GM10248 (cell line): Measurements from ENCODE around the gene WT1.
"Not testable (repeated sequence)": the region's sequence is repeated elsewhere in the genome, so short reads cannot be mapped to it uniquely, and the experiment has no call there.

Source experiments
- CTCF ChIA-PET: fragments of 300-600 bp; sonication (Branson Sonifier 250); formaldehyde crosslinking; extraction: SDS; loops from one replicate; lab custom pipeline; 2021; ENCODE audit warnings: antibody characterized with exemption; lab: Yijun Ruan, JAX
- POLR2A ChIA-PET: fragments of 350-650 bp; sonication (Branson Sonifier 250); formaldehyde crosslinking; extraction: SDS; loops from one replicate; lab custom pipeline; 2020; ENCODE audit warnings: antibody characterized with exemption; lab: Yijun Ruan, JAX
- DNase-seq: peaks from one replicate; pipeline ENCODE4 v3.0.0; 2012; ENCODE audit errors: extremely low spot score
- CTCF ChIP-seq: IDR thresholded peaks from 2 replicates; pipeline ENCODE4 v1.5.1; 2012; ENCODE audit warnings: mild to moderate bottlenecking, low read depth; ENCODE audit errors: extremely low read depth, missing control alignments, control extremely low read depth

Gene WT1

GRCh38 chr11:32435511-32435941 is at the start of gene WT1:
TSS of gene WT1 (minus strand) at chr11:32435539.
- TF ChIP-seq CTCF, result no peak
- POLR2A ChIA-PET, result no interaction called here

DNA sequence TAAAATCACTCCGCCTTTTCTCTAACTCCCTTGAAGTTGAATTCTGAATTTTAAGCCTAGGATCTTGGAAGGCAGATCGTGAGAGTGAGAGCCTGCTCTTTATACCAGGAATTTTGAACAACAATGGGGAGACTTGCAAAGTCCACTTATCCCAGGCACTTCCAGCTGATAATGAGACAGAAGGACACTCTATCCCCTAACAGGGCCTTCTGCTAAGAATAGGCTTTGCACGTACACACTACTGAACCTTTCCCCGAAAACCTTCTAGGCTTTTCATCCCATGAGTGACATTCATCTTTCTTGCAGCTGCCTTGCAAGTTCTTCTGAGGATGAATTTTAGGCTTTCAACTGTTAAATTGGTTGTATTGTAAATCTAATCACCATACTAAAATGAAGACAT is 44.0 kb upstream of the WT1 start:
- ChIA-PET POLR2A (no interaction called here), CTCF (interaction anchor here (1.5 kb wide), 1 partner anchor 16 kb away, joined by 3 read pairs; no protein-coding TSS in a partner anchor)
- no peak for DNase-seq
- no peak for TF ChIP-seq CTCF

More at GRCh38 chr11:32435511-32435941, at the start of gene WT1:
- CTCF ChIA-PET, result no interaction called here
- no peak for DNase-seq

DNA sequence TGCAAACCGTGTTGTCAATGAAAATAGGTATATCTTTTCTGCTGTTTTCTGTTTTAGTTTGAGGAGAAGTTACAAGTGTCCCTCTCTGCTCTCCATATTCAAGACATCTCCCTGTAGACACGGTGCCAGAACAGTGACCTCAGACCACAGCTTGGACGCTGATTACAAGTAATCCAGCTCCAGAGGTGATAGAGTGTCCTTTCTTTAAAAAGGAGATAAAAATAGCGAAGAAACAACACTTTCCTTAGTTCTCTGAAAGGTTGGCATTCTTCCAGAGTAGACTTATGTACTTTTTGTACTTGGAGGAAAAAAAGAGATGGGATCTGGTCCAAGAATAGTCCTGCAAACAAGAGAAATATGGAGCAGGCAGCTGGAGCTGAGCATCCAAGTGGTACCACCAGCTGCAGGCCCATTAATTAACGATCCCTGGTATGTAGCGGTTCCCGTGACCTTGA is 43.0 kb upstream of the WT1 start:
- POLR2A ChIA-PET, result no interaction called here
- TF ChIP-seq CTCF, result no peak
- CTCF ChIA-PET, result interaction anchor here (1.5 kb wide), 1 partner anchor 17 kb away, joined by 3 read pairs; no protein-coding TSS in a partner anchor
- no peak for DNase-seq

DNA sequence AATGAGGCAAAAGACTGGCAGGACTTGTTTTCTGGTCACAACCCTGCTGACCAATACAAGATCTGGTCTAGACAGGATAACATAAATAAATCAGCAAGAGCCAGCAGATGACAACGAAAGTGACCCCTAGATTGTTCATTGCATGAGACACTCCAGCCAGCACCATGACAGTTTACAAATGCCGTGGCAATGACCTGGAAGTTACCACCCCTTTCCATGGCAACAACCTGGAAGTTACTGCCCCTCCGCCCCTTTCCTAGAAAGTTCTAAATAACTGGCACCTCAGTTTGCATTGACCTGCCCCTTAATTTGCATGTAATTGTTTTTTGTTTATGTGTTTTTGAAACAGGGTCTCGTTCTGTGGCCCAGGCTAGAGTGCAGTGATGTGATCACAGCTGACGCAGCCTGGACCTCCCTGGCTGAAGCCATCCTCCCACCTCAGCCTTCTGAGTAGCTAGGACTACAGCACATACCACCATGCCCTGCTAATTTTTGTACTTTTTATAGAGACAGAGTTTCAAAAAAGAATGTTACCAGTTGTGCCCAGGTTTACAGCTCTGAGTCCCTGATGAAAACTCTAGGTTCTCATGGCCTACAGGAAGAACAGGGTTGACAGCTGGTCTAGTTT is 38.1 kb upstream of the WT1 start:
- CTCF ChIA-PET, result interaction anchor here (1.3 kb wide), 1 partner anchor 11 kb away, joined by 4 read pairs; no protein-coding TSS in a partner anchor
- no peak for DNase-seq
- no peak for TF ChIP-seq CTCF
- POLR2A ChIA-PET, result no interaction called here

DNA sequence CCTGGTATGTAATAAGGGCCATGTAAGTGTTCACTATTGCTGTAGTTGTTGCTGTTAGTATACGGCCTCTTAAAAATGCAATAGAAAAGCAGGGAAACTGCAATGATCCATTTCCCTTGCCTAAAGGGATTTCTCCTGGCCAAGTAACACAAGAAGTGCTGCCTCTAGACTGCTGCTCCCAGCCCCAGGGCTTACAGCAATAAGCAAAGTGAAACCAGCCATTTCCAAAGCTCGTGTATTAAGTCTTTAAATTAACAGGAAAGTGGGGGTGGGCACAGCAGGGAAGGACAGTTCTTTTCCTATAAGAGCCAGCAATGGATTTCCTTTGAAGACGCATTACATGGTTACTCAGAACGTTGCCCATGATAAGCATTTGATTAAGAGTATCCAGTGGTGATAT is 36.9 kb upstream of the WT1 start:
- CTCF ChIA-PET, result no interaction called here
- DNase-seq, result no peak
- no peak for TF ChIP-seq CTCF
- POLR2A ChIA-PET, result no interaction called here

DNA sequence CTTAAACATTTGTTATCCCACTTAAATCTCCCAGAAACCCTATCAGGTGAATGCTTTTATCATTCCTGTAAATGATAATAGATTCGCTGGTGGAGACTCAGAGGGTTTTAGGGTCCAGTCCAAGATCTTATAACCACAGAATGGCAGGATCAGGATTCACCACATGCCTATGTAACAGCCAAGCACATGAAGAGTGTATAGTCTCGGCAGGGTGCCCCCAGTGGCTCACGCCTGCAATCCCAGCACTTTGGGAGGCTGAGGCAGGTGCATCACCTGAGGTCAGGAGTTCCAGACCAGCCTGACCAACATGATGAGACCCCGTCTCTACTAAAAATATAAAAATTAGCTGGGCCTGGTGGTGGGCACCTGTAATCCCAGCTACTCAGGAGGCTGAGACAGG is 36.2 kb upstream of the WT1 start:
- POLR2A ChIA-PET, CTCF ChIA-PET, DNase-seq: not testable (repeated sequence)

- CTCF ChIA-PET, result interaction anchor here (1.0 kb wide), 1 partner anchor 29 kb away, joined by 3 read pairs; no protein-coding TSS in a partner anchor
- POLR2A ChIA-PET, result no interaction called here
- DNase-seq, result no peak
- TF ChIP-seq CTCF, result no peak
These were observed 34.5 kb upstream of the WT1 start for GRCh38 chr11:32469791-32470190.
